Astrocyte of the cerebellum (primary cell): Measurements from ENCODE around the gene PDE6D.
A peak's percentile ranks its signal among the peaks of the same experiment; 100 is the strongest.

Experiments
- DNase-seq: peaks from one replicate; pipeline ENCODE4 v3.0.0-alpha.2; 2011; ENCODE audit warnings: low read depth
- H3K4me3 ChIP-seq: 2 replicates; pipeline ENCODE4 v1.5.1; 2011; ENCODE audit warnings: mild to moderate bottlenecking, low read depth, low read length, moderate library complexity
- in situ Hi-C: cut with HindIII; loops from 2 replicates; pipeline ENCODE4 v1.10.0; 2017; ENCODE audit warnings: low sequenced_read_pairs
- TF ChIP-seq, protein P1 (sequence below): IDR thresholded peaks from 2 replicates; pipeline ENCODE4 v1.5.1; 2012; ENCODE audit warnings: low read length, low read depth, moderate library complexity, mild to moderate bottlenecking; ENCODE audit errors: missing control alignments

The PDE6D gene

DNA sequence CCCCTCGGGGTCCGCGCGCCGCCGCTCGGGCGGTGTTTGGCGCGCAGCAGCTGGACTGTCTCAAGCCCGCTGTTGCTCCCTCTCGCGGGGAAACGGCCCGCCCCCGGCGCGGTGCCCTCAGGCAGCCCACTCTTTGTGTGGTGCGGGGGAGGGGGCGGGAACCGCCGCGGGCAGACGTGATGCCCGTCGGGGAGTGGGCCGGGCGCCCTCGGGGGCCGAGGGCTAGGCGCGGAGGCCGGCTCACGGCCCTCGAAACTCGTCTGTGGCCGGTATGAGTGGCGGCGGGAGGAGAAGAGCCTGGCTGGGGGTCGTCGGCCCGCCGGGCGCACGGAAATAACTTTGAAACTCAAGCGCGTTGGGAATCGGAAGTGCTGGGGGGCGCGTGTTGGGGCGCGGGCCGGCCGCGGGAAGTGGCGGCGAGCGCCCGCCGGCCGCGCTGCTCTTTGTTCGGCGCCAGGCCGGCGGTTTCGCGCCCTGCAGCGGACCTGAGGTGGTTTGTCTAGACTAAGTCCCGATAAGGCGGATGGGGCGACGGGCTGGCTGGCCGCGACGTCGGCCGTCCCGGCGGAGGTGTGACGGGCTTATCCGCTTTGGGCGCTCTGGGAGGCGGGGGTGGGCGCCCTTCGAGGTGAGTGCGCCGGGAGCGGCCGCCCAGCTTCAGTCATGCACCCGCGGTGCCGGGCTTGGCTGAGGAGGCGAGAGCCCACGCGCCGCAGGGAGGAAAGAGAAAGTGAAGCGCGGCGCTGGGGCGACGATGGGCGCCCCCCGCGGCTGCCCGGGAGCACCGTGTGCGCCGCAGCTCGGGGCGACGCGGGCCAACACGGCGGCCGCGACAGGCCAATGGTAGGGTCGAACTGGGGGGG lies 72.1 kb downstream of the PDE6D start:
- peak overlapping the region; percentile 97 for H3K4me3 ChIP-seq
- no peak for DNase-seq
- in situ Hi-C loops = no loop called here
- TF ChIP-seq, protein P1, sequence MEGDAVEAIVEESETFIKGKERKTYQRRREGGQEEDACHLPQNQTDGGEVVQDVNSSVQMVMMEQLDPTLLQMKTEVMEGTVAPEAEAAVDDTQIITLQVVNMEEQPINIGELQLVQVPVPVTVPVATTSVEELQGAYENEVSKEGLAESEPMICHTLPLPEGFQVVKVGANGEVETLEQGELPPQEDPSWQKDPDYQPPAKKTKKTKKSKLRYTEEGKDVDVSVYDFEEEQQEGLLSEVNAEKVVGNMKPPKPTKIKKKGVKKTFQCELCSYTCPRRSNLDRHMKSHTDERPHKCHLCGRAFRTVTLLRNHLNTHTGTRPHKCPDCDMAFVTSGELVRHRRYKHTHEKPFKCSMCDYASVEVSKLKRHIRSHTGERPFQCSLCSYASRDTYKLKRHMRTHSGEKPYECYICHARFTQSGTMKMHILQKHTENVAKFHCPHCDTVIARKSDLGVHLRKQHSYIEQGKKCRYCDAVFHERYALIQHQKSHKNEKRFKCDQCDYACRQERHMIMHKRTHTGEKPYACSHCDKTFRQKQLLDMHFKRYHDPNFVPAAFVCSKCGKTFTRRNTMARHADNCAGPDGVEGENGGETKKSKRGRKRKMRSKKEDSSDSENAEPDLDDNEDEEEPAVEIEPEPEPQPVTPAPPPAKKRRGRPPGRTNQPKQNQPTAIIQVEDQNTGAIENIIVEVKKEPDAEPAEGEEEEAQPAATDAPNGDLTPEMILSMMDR = no peak

DNA sequence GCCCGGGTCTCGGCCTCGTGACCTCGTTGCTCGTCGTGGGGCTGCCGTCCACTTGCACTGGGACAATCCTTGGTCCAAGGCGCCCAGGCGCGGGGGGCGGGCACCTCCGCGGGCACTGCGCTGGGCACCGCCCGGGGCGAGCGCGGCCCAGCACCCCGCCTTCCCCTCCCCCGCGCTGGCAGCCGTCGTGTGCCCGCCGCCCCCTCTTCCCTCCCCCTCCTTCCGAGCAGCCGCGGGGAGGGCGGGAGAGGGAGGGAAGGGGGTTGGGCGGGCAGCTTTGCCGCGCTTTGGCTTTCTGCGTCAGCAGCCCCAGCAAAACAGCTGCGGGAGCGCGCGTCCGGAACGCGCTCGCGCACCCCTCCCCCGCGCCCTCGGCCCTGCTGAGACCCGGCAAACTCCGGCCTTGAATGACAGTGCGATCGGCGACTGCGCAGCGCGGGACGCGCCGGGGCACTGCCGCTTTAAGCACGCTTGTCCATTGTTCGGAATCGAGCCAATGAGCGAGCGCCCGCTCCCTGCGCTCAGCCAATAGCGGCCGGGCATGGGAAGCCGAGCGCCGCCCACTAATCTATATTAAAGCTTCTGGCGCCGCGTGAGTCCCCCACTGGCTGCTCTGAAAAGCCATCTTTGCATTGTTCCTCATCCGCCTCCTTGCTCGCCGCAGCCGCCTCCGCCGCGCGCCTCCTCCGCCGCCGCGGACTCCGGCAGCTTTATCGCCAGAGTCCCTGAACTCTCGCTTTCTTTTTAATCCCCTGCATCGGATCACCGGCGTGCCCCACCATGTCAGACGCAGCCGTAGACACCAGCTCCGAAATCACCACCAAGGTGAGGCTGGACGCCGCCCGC lies 72.9 kb downstream of the PDE6D start, which contains the start of gene PTMA:
TSS of gene PTMA (plus strand) at position 599 of the 846 bp plus-strand sequence. CDS start at position 781, 182 bp downstream.
- peak; percentile 99 for DNase-seq
- in situ Hi-C loops = no loop called here
- TF ChIP-seq, protein P1 = no peak
- H3K4me3 ChIP-seq = peak within 1 kb of the TSS; percentile 97

DNA sequence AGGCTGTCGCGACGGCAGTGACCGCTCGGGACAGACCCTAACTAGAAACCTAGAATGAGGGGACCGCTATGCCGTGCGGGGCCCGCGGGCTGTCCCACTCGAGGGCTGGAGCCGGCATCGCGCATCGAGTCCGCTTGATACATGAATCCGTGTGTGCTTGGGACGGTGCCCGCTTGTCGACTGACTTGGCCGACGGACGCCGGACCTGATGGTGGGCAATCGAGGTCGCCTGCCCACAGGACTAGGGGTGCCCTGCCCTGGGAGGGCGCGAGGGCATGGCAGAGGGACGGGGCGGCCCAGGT lies 73.5 kb downstream of the PDE6D start:
- TF ChIP-seq, protein P1 = no peak
- in situ Hi-C loops = no loop called here
- no peak for DNase-seq
- H3K4me3 ChIP-seq = peak overlapping the region; percentile 56

DNA sequence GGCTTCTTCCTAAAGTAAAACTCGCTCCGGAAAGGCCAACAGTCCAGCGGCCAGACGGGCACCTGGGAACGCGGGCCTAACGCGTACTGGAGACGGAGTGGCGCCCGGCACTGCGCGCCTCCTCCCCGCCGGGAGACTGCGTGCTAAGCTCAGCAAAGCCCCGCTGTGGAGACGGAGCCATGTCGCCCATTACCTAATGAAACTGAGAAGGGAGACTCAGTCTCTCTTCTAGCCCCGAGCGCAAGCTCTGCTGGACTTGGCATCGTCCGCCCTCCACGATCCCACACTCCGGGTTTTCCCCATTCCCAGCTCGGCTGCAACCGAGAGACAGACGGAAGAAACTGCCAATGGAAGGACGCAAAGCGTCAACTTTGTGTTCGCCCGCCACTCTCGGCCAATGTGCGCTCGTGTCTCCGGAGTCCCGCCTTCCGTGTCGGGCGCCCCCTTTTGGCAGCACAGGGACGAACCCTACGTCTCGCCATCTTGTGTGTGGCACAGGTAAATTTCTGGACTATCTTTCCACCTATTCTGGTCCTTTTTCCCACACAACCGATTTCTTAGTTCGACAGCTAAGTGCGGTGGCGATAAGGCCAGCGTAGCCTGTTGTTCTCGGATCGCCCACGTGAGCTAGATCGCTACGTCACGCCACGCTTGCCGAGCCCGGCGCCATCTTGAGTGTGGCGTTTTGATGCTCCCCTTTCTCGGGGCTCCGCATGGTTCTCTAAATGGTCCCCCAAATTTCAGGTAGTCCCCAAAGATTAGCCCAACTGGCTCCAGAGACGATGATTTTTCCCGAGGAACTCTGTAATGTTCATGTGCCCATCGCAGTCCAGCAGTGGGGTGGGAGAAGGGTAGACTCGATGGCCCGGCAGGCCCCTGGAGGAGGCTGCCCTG lies 74.1 kb downstream of the PDE6D start:
- in situ Hi-C loops = no loop called here
- DNase-seq = peak; percentile 98
- TF ChIP-seq, protein P1 = peak; percentile 92
- H3K4me3 ChIP-seq = peak overlapping the region; percentile 56

DNA sequence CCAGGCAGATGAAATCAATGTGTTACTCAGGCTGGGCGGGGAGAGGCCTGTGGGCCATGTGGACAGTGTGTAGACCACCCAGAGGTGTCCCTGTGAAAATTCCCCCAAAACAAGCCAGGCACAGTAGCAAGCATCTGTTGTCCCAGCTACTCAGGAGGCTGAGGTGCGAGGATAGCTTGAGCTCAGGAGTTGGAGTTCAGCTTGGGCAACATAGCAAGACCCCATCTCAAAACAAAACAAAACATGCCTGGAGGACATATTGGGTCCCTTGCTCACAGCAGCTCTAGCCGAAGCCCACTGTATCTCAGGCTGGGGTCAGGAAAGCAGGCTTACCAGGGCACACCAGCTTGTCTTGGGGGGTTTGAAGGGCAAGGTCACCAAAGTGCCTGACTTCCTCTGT lies 77.1 kb downstream of the PDE6D start:
- TF ChIP-seq, protein P1 = no peak
- in situ Hi-C loops = no loop called here
- no peak for DNase-seq
- no peak overlapping the region for H3K4me3 ChIP-seq
